Measurements from ENCODE around the gene CELA2A. TPM values are rescaled to one million over a fixed set of nuclear protein-coding genes. Genes with fewer than 3 reads are reported as not detected.

CELA2A gene
- total RNA-seq, 1 experiment from 2014 or later = not detected

GRCh38 chr1:15446212-15446611, 10.3 kb upstream of the CELA2A start:
- Histone ChIP-seq H3K4me3 (ENCODE audit: low read depth, low read length, poor library complexity, severe bottlenecking) (no peak overlapping the region), H3K36me3 (ENCODE audit: insufficient read depth, low read length, poor library complexity, severe bottlenecking) (no peaks in the 10 kb centered on the region), H3K4me1 (ENCODE audit: insufficient read depth, low read length, poor library complexity, severe bottlenecking) (no peaks in the 10 kb centered on the region), H3K27ac (ENCODE audit: low read depth, low read length, poor library complexity, severe bottlenecking) (no peak overlapping the region), H3K27me3 (replicated peaks; ENCODE audit: insufficient read depth, low read depth, low read length, poor library complexity) (no peaks in the 10 kb centered on the region), H3K9me3 (ENCODE audit: low read depth, low read length, poor library complexity, severe bottlenecking) (no peaks in the 10 kb centered on the region)
- TF ChIP-seq CTCF (conservative IDR thresholded peaks at IDR 0.05; ENCODE audit: low read depth, low read length) (no peak), EZH2 (IDR thresholded peaks at IDR 0.05; ENCODE audit: borderline replicate concordance, low read depth, low read length, poor library complexity, severe bottlenecking) (no peak)
- intact Hi-C loops (cut with micrococcal nuclease; ENCODE audit: unreplicated experiment) = no loop called here
- CTCF ChIA-PET = no interaction called here
- BruUV-seq (replicated peaks) = no TSS peak
- POLR2A ChIA-PET (ENCODE audit: low non-redundant PET) = no interaction called here
- no peak for DNase-seq (ENCODE audit: low spot score)

GRCh38 chr1:15448877-15449462, 7.6 kb upstream of the CELA2A start:
- no TSS peak for BruUV-seq (replicated peaks)

GRCh38 chr1:15449567-15449966, 7.0 kb upstream of the CELA2A start:
- ChIA-PET POLR2A (ENCODE audit: low non-redundant PET) (no interaction called here), CTCF (no interaction called here)

More at GRCh38 chr1:15448877-15449462, 7.6 kb upstream of the CELA2A start:
- no peak for TF ChIP-seq CTCF (conservative IDR thresholded peaks at IDR 0.05; ENCODE audit: low read depth, low read length)
- CTCF ChIA-PET = no interaction called here
- Histone ChIP-seq H3K36me3 (ENCODE audit: insufficient read depth, low read length, poor library complexity, severe bottlenecking) (no peaks in the 10 kb centered on the region), H3K27me3 (replicated peaks; ENCODE audit: insufficient read depth, low read depth, low read length, poor library complexity) (no peaks in the 10 kb centered on the region), H3K4me3 (ENCODE audit: low read depth, low read length, poor library complexity, severe bottlenecking) (no peak overlapping the region), H3K4me1 (ENCODE audit: insufficient read depth, low read length, poor library complexity, severe bottlenecking) (no peaks in the 10 kb centered on the region), H3K27ac (ENCODE audit: low read depth, low read length, poor library complexity, severe bottlenecking) (no peak overlapping the region), H3K9me3 (ENCODE audit: low read depth, low read length, poor library complexity, severe bottlenecking) (no peaks in the 10 kb centered on the region)
- intact Hi-C loops (cut with micrococcal nuclease; ENCODE audit: unreplicated experiment) = no loop called here
- no peak for DNase-seq (ENCODE audit: low spot score)
- POLR2A ChIA-PET (ENCODE audit: low non-redundant PET) = no interaction called here

More at GRCh38 chr1:15449567-15449966, 7.0 kb upstream of the CELA2A start:
- H3K27me3 ChIP-seq (replicated peaks; ENCODE audit: insufficient read depth, low read depth, low read length, poor library complexity) = no peaks in the 10 kb centered on the region
- no peaks in the 10 kb centered on the region for H3K9me3 ChIP-seq (ENCODE audit: low read depth, low read length, poor library complexity, severe bottlenecking)
- no peak overlapping the region for H3K27ac ChIP-seq (ENCODE audit: low read depth, low read length, poor library complexity, severe bottlenecking)
- intact Hi-C loops (cut with micrococcal nuclease; ENCODE audit: unreplicated experiment) = no loop called here
- no peaks in the 10 kb centered on the region for H3K4me1 ChIP-seq (ENCODE audit: insufficient read depth, low read length, poor library complexity, severe bottlenecking)
- TF ChIP-seq EZH2 (IDR thresholded peaks at IDR 0.05; ENCODE audit: borderline replicate concordance, low read depth, low read length, poor library complexity, severe bottlenecking) (no peak), CTCF (conservative IDR thresholded peaks at IDR 0.05; ENCODE audit: low read depth, low read length) (no peak)
- no peak for DNase-seq (ENCODE audit: low spot score)
- BruUV-seq (replicated peaks) = no TSS peak
- H3K4me3 ChIP-seq (ENCODE audit: low read depth, low read length, poor library complexity, severe bottlenecking) = no peak overlapping the region
- no peaks in the 10 kb centered on the region for H3K36me3 ChIP-seq (ENCODE audit: insufficient read depth, low read length, poor library complexity, severe bottlenecking)

Data from A673 (cell line).